ENCODE data around the gene DLGAP4. TPM values are rescaled to one million over a fixed set of nuclear protein-coding genes. Genes with fewer than 3 reads are reported as not detected.

DLGAP4 gene
- total RNA-seq, 1 experiment from 2014 or later, result 59.9 TPM

- intact Hi-C loops (cut with micrococcal nuclease; ENCODE audit: unreplicated experiment), result no loop called here
- no peaks in the 10 kb centered on the region for H3K27me3 ChIP-seq (replicated peaks; ENCODE audit: insufficient read depth, low read depth, low read length, poor library complexity)
- CTCF ChIA-PET, result interaction anchor here (0.5 to 2.2 kb wide), 9 partner anchors 9 to 944 kb away, joined by 3 to 15 read pairs (median 4); partner anchors contain the start of gene CEP250
- BruUV-seq (replicated peaks), result no TSS peak
- no peaks in the 10 kb centered on the region for H3K9me3 ChIP-seq (ENCODE audit: low read depth, low read length, poor library complexity, severe bottlenecking)
- peak; percentile 61 for DNase-seq (ENCODE audit: low spot score)
- no peak overlapping the region for H3K27ac ChIP-seq (ENCODE audit: low read depth, low read length, poor library complexity, severe bottlenecking)
- POLR2A ChIA-PET (ENCODE audit: low non-redundant PET), result no interaction called here
- no peak overlapping the region for H3K4me3 ChIP-seq (ENCODE audit: low read depth, low read length, poor library complexity, severe bottlenecking)
- no peaks in the 10 kb centered on the region for H3K36me3 ChIP-seq (ENCODE audit: insufficient read depth, low read length, poor library complexity, severe bottlenecking)
- TF ChIP-seq EZH2 (IDR thresholded peaks at IDR 0.05; ENCODE audit: borderline replicate concordance, low read depth, low read length, poor library complexity, severe bottlenecking) (no peak), CTCF (conservative IDR thresholded peaks at IDR 0.05; ENCODE audit: low read depth, low read length) (peak; percentile 74)
- no peaks in the 10 kb centered on the region for H3K4me1 ChIP-seq (ENCODE audit: insufficient read depth, low read length, poor library complexity, severe bottlenecking)
Measured at GRCh38 chr20:36399147-36399968, 93.2 kb downstream of the DLGAP4 start.

GRCh38 chr20:36399969-36400545 is 93.9 kb downstream of the DLGAP4 start:
- ChIA-PET CTCF (interaction anchor here (0.5 to 2.2 kb wide), 6 partner anchors 8 to 945 kb away, joined by 3 to 15 read pairs (median 4); partner anchors contain the start of gene CEP250), POLR2A (ENCODE audit: low non-redundant PET) (no interaction called here)
- Histone ChIP-seq H3K4me3 (ENCODE audit: low read depth, low read length, poor library complexity, severe bottlenecking) (no peak overlapping the region), H3K9me3 (ENCODE audit: low read depth, low read length, poor library complexity, severe bottlenecking) (no peaks in the 10 kb centered on the region), H3K27me3 (replicated peaks; ENCODE audit: insufficient read depth, low read depth, low read length, poor library complexity) (no peaks in the 10 kb centered on the region), H3K4me1 (ENCODE audit: insufficient read depth, low read length, poor library complexity, severe bottlenecking) (no peaks in the 10 kb centered on the region), H3K36me3 (ENCODE audit: insufficient read depth, low read length, poor library complexity, severe bottlenecking) (no peaks in the 10 kb centered on the region), H3K27ac (ENCODE audit: low read depth, low read length, poor library complexity, severe bottlenecking) (no peak overlapping the region)
- no peak for DNase-seq (ENCODE audit: low spot score)
- intact Hi-C loops (cut with micrococcal nuclease; ENCODE audit: unreplicated experiment), result no loop called here
- no TSS peak for BruUV-seq (replicated peaks)
- no peak for TF ChIP-seq CTCF (conservative IDR thresholded peaks at IDR 0.05; ENCODE audit: low read depth, low read length)
- no peak for TF ChIP-seq EZH2 (IDR thresholded peaks at IDR 0.05; ENCODE audit: borderline replicate concordance, low read depth, low read length, poor library complexity, severe bottlenecking)

- Histone ChIP-seq H3K27me3 (replicated peaks; ENCODE audit: insufficient read depth, low read depth, low read length, poor library complexity) (no peaks in the 10 kb centered on the region), H3K9me3 (ENCODE audit: low read depth, low read length, poor library complexity, severe bottlenecking) (no peaks in the 10 kb centered on the region), H3K36me3 (ENCODE audit: insufficient read depth, low read length, poor library complexity, severe bottlenecking) (no peaks in the 10 kb centered on the region), H3K27ac (ENCODE audit: low read depth, low read length, poor library complexity, severe bottlenecking) (no peak overlapping the region), H3K4me3 (ENCODE audit: low read depth, low read length, poor library complexity, severe bottlenecking) (no peak overlapping the region), H3K4me1 (ENCODE audit: insufficient read depth, low read length, poor library complexity, severe bottlenecking) (no peaks in the 10 kb centered on the region)
- DNase-seq (ENCODE audit: low spot score), result no peak
- TF ChIP-seq EZH2 (IDR thresholded peaks at IDR 0.05; ENCODE audit: borderline replicate concordance, low read depth, low read length, poor library complexity, severe bottlenecking) (no peak), CTCF (conservative IDR thresholded peaks at IDR 0.05; ENCODE audit: low read depth, low read length) (no peak)
- CTCF ChIA-PET, result interaction anchor here (0.6 kb wide), 1 partner anchor 74 kb away, joined by 14 read pairs; no protein-coding TSS in a partner anchor
- intact Hi-C loops (cut with micrococcal nuclease; ENCODE audit: unreplicated experiment), result no loop called here
- POLR2A ChIA-PET (ENCODE audit: low non-redundant PET), result no interaction called here
- BruUV-seq (replicated peaks), result no TSS peak
Measured at GRCh38 chr20:36400909-36401735, 95.0 kb downstream of the DLGAP4 start.

All from A673 (cell line).